GM19023 (cell line): ENCODE results near the gene C20orf141.
"Not testable (repeated sequence)": the region's sequence is repeated elsewhere in the genome, so short reads cannot be mapped to it uniquely, and the experiment has no call there.

Experiments used
- ATAC-seq: cut with Tn5 transposase; IDR thresholded peaks from one replicate; pipeline ENCODE4 v1.9.1; 2021; ENCODE audit warnings: mild to moderate bottlenecking, moderate library complexity; ENCODE audit not compliant: unreplicated experiment

Gene C20orf141

DNA sequence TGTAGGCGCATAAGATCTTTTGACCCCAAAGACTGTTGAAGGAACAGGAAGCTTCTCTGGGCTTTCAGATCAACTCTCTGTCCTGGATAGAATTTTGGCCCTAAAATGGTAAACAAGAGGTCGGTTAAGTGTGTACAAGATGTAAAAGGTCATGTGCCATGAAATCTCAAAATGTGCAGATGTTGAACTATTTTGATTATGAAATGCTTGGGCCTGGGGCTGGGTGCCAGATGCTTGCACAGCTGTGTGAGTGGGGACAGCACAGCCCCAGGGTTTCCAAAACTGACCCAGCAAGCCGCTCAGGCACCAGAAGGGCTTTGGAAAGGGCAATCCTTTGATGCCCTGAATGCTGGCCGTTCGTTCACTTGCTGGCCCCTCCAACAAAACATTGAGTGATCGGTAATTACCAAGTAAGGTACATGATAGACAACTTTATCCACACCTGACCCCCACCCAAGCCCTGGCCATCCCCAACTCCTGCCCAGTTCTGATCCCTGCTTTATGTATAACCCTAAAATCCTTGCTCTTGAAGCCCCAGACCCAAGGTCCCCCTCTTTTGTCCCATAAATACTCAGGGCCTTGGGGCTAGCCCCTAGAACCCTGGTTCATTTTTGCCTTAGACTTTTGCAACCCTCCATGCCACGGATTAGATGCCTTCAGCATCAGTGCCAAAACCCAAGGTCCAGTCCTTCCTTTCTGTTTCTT lies 3.3 kb downstream of the C20orf141 start:
- ATAC-seq, result no peak

DNA sequence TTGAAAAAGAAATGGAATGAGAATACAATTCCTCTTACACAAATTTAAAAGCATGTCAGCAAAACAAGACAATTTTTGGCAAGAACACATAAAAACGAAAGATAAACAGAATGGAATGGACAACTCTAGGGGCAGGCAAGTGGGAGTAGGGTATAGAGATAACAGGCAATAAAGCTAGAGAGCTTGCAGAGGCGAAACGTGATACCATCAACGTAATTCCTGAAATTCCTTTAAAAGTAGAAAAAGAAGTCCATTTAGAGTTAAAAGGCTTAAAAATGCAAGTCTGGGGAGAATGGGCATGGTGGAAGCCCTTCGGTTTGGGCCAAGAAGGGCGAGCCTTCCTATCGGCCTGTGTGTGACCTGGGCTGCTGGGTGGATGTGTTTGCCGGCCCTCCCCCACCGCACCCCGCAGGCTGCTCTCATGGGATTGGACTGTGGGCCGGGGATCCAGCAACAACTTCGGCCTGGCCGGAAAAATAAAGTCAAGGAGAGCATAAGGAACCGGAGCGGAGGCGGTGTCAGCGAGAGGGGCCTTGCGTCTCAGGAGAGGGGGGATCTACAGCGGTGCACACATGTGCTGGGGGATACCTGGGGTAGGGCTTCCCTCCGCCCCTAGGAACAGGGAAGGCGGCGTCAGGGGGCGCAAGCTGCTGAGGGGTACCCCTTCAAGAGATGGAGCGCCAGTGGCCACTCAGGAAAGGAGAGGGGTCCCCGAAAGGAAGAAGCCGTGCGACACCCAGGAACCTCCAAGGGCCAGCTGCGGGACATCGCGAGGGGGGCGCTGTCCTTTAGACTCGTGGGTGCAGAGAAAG lies 5.5 kb downstream of the C20orf141 start:
- ATAC-seq, result no peak

DNA sequence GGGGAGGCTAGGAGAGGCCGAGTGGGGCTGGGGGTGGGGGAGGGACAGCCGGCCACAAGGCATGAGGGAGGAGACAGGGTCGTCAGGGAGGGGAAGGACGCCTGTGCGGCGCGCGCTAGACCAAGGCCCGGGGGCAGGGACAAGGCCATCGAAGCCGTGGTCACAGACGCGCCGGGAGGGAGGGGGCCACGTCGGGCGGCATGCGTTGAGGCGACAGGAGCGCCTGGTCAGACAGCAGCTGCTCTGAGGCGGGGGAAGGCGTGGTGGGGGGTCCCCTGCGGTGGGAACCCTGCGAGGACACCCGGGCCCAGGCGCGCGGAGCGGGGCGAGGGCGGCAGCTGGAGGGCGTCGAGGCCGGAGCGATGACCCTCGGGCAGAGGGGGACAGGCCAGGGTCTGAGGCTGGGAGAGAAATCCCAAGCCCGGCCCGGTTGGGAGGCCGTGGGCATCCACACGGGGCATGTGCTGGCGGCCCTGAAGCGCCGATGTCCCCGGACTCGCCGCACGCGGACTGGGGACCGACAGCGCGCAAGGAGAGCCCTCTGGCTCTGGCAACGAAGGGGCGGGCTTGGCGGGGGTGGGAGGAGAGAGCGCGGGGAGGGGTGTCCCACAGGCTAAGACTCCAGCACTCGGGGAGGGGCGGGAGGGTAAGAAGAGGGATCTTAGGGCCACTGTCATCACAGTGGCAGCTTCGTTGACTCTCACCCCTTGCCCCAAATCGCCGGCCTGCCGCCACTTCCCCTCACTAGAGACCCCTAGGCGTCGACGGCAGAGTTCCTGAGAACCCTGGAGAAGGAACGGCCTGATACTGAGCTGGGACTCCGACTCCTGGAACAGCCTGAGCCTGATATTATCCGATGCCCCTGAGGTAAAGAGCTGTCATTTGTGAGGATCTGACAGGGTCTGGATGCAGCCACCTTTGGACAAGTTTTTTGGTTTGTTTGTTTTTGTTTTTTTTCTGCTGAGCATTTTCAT lies 6.4 kb downstream of the C20orf141 start:
- no peak for ATAC-seq

DNA sequence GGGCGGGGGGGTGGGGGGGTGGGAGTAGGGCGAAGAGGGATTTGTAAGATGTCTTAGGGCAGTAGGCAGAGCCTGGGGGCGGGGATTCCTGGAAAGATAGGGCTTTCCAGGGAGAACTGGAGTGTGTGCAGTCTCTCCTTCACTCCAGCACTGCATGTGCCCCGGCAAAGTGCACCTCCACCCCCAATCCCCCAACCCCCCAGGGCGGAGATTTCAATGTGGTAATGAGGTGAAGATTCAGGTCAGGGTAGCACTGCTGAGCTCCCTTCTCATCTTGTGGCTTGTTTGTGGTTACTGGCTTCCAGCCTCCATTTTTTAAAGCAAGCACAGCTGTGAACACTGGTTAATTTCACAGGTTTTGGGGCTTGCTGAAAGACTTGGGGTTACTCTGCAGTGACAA lies 7.3 kb downstream of the C20orf141 start:
- no peak for ATAC-seq

DNA sequence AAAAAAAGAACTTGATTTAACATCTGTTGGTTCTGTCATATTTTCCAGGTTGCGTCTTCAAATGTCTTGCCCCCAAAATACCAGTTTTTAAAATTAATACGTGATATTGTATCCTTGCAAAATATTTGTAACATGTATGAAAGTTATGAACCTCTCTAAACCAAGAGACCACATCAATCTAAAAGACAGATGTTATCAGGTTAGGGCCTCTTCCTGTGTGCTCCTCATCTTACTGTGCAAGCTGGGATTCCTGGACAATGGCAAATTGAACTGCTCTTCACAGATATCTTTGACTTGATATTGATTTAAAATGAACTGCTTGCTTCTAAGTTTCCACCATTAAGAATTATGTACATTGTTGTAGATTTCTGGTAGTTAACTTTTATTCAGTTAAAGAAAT lies 11.0 kb downstream of the C20orf141 start:
- ATAC-seq, result no peak

- no peak for ATAC-seq
Observed at GRCh38 chr20:2826655-2827054, 11.9 kb downstream of the C20orf141 start.

DNA sequence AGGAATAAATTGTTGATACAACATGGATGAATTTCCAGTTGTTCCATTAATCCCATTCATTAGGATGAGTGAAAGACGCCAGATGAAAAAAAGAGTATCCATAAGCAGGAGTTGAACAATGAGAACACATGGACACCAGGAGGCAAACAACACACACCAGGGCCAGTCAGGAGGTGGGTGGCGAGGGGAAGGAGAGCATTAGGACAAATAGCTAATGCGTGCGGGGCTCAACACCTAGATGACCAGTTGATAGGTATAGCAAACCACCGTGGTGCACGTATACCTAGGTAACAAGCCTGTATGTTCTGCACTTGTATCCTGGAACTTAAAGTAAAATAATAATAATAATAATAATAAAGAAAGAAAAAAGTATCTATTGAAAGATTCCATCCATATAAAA lies 14.6 kb downstream of the C20orf141 start:
- ATAC-seq, result no peak

- ATAC-seq, result not testable (repeated sequence)
Observed at GRCh38 chr20:2831206-2831605, 16.4 kb downstream of the C20orf141 start.

- ATAC-seq, result no peak
Observed at GRCh38 chr20:2833761-2834160, 19.0 kb downstream of the C20orf141 start.

- ATAC-seq, result no peak
Observed at GRCh38 chr20:2834401-2835110, 19.8 kb downstream of the C20orf141 start.

- ATAC-seq, result no peak
Observed at GRCh38 chr20:2835331-2835796, 20.6 kb downstream of the C20orf141 start.

- no peak for ATAC-seq
Observed at GRCh38 chr20:2836035-2836434, 21.2 kb downstream of the C20orf141 start.

GRCh38 chr20:2837221-2837960 lies 22.6 kb downstream of the C20orf141 start:
- ATAC-seq, result no peak

- ATAC-seq, result no peak
Observed at GRCh38 chr20:2838170-2838797, 23.5 kb downstream of the C20orf141 start.

GRCh38 chr20:2838847-2839671 lies 24.3 kb downstream of the C20orf141 start:
- no peak for ATAC-seq

DNA sequence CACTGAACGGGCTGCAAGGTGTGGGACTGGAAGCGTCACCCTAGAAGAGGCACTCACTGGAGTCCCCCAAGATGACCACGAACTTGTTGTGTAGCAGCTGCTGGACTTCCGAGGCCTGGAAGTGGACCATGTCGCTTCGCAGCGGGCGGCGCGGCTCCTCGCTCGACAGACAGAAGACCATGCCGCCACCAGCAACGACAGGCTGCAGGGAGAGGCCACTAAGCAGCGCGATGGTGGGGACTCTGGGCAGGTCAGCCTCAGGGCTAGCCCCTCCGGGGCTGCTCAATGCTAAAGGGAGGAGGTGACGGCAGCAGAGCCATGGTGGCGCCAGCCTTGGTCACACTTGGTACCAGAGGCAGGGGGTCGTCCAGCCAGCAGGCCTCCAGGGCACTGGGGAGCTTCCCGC lies 24.9 kb downstream of the C20orf141 start:
- ATAC-seq, result no peak

- peak; percentile 98 for ATAC-seq
Observed at GRCh38 chr20:2840138-2840966, 25.6 kb downstream of the C20orf141 start, which contains the start of the genes PCED1A and VPS16. Gene PCED1A, minus strand, starts transcription at chr20:2840655. Its CDS starts 743 bp downstream, at chr20:2839912. Gene VPS16, plus strand, starts transcription at chr20:2840745. Its CDS starts 30 bp downstream, at chr20:2840775.
